DMS 273 (cell line): ENCODE data around the gene WDR37.
A peak's percentile ranks its signal among the peaks of the same experiment; 100 is the strongest.
"Not testable (repeated sequence)": the region's sequence is repeated elsewhere in the genome, so short reads cannot be mapped to it uniquely, and the experiment has no call there.

Experiments
- DNase-seq: peaks from one replicate; lab custom pipeline; 2025; ENCODE audit not compliant: unreplicated experiment; lab: John Stamatoyannopoulos, UW

Gene WDR37, protein sequence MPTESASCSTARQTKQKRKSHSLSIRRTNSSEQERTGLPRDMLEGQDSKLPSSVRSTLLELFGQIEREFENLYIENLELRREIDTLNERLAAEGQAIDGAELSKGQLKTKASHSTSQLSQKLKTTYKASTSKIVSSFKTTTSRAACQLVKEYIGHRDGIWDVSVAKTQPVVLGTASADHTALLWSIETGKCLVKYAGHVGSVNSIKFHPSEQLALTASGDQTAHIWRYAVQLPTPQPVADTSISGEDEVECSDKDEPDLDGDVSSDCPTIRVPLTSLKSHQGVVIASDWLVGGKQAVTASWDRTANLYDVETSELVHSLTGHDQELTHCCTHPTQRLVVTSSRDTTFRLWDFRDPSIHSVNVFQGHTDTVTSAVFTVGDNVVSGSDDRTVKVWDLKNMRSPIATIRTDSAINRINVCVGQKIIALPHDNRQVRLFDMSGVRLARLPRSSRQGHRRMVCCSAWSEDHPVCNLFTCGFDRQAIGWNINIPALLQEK

DNA sequence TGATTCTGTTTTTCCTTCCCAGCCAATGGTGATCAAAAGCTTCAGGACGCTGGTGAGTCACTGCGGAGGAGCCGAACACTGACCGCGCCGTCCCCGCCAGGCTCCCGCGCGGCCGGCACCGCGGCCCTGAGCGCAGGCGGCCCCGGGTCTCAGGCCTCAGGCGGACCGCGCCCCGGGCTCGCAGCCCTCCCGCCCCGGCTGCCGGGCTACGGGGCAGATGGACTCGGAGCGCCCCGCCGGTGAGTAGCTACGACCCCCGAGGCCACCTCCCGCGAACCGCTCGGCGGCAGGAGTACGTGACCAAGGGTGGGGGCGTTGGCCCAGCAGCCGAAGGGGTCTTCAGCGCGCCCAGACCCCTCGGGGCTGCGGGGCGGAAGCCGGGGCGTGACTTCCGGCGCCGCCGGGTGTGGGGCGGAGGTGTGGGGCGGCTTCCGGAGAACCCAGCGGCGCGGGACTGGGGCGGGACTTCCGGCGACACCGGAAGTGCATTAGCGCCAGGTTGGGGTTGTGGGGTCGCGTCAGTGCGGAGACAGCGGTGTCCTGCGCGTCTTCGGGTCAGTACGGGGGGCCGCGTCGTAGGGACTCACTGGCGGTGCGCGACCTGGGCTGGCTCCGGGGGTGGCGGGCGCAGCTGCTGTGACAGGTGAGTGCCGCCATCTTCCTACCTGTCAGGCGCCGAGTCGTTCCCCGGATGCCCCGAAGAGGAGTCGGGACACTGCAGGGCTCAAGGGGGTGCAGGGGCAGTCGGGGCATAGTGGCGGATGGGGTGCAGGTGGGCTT is at the start of gene WDR37:
Gene WDR37 (plus strand): TSS at position 60 of the 780 bp plus-strand sequence. CDS start 15,771 bp downstream, outside the sequence.
- DNase-seq: peak; percentile 85

DNA sequence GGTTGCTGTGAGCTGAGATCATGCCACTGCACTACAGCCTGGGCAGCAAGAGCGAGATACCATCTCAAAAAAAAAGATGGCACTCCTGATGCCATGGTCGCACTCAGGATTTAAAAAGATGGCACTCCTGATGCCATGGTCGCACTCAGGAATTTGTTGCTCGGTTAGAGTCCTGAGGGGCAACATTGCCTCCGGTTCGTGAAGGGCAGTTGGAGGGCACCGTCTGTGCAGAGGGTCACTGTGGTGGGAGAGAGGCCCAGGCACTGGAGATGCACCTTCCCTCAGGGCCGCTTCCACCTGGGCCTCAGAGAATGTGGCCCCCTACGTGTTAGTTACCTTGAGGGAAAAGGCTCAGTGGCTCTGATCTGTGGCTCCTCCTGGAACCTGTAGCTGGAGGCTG is 49.6 kb upstream of the WDR37 start:
- DNase-seq: no peak

DNA sequence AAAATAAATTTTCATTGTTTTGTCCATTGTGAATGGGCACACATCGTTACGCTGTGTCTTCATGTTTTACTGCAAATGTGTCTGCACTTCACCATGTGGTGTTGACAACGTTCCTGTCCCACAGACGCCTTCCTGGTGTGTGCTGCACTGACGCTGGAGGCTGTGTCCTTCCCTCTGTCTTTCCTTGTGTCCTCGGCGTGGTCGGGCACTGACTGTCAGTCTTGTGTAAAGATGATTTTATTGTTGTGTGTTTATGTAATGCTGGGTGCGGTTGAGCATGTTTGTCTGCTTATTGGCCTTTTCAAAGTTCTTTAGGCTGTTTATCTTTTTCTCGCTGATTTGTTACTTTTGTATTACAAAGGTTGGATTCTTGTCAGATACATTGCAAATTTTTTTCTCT is 48.6 kb upstream of the WDR37 start:
- no peak for DNase-seq

DNA sequence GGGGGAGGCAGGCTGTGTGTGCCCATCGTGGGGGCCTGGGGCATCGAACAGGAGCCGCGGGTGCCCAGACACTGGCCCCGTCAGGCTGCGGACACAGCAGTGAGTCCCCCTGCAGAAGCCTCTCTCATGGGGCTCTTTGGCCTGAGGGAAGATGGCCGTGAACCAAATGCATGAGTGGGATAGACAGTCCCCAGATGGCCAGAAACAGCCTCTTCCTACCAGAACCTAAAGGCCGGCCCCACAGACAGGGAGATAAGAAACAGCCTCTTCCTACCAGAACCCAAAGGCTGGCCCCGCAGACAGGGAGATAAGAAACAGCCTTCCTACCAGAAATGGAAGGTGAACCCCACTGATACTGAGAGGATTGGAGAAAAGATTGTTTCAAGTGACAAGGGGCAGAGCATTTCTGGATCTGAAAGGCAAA is 47.1 kb upstream of the WDR37 start:
- no peak for DNase-seq

DNA sequence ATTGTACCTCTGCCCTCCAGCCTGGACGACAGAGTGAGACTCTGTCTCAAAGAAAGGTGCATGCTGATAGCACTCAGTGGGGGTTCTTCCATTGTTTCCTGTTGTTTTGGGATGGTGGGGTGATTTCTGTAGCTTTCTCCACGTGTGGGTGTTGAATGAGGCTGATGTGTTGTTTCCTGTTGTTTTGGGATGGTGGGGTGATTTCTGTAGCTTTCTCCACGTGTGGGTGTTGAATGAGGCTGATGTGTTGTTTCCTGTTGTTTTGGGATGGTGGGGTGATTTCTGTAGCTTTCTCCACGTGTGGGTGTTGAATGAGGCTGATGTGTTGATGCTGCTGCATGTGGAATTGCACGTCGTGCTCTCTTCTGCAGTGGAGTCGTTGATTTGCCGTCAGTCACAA is 46.2 kb upstream of the WDR37 start:
- not testable (repeated sequence) for DNase-seq

DNA sequence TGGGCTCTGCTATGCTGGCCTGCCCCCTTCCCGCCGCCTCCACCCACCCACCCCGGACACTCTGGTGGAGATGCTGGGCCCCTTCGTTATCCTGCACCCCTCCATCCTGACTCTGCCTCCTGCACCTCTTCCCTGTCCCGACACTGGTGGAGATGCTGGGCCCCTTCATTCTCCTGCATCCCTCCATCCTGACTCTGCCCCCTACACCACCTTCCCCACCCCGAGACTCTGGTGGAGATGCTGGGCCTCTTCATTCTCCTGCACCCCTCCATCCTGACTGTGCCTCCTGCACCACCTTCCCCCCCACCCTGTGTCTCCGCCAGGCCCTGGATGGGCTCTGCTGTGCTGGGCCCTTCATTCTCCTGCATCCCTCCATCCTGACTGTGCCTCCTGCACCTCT is 45.5 kb upstream of the WDR37 start:
- no peak for DNase-seq

DNA sequence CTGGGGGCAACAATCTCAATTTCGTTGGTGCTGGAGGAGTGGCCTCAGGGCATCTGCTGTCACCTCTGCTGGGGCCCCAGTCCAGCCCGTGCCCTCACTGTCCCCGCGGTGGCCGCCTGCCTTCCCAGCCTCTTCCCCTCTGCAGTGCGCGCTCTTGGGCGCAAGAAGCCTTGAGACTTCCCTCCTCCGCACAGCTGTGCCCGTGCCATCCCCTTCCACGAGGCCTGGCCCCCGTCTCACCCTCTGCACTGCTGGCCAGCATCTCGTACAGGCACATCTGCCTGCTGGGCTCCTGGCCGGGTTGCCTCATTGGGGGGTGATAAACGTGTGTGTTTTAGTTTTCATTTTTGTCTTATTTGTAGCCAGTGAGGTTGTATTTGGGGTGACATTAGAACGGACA is 44.5 kb upstream of the WDR37 start:
- no peak for DNase-seq

DNA sequence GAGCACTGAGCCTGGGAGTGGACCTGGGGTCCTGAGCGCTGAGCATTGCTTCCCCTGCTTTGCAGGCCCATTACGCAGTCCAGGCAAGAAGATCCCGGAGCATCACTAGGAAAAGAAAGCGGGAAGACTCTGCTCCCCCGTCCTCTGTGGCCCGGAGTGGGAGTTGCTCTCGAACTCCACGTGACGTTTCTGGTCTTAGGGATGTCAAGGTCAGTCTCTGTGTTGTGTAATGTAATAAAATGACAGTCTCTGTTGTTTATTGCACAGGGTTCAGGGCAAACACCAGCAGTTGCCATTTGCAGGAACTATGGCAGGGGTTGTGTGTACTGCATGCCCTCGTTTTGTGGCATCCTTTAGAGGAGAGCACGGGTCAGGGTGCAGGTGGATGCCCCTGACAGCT is 40.5 kb upstream of the WDR37 start:
- DNase-seq: no peak

DNA sequence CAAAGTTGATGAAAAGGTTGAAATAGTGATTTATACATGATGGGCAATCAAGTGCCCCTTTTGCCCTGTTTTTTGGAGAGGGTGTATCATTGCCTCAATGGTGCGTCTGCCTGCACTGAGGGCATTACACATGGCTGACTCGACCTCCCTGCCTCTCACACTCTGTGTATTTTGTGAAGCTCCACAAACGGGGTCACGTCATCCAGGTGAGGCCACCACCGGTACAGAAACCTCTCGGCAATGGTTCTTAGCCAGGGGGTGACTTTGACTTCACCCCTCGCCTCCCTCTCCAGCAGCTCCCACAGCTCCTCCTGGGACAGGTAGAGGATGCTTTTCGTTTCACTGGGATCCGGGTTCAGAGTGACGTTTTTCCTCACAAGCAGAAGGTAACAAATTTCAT is 36.8 kb upstream of the WDR37 start:
- no peak for DNase-seq

DNA sequence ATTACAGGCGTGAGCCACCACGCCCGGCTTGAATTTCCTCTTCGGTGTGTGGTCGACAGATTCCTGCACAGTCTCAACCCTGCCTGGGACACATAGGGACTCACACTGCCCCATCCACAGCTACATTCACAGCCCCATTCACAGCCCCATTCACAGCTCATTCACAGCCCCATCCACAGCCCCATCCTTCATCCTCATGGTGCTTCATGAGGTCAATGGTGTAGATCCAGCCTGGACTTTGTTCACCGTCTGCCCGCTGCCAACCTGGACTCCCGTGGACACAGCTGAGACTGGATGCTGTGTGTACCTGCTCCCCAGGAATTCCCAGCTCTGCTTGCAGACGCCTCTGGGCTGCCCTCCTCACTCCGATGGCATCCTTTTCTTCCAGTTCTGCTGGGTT is 35.7 kb upstream of the WDR37 start:
- no peak for DNase-seq

DNA sequence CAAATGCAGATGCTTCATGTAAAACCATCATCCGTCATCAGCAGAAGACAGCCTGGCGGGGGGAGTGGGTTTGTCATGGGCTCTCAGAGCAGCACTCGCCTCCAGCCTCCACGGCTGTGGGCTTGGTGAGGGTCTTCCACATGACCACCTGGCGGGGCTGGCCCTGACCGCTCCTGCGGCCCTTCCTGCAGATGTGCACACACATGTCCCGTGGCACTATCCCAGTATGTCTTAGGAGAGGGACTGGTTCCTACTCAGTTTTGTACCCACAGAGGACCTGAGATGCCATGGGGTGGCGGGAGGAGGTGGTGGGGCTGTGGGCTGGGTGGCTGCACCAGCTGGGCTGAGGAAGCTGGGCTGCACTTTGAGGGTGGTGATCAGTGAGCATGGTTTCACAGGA is 35.2 kb upstream of the WDR37 start:
- DNase-seq: no peak

DNA sequence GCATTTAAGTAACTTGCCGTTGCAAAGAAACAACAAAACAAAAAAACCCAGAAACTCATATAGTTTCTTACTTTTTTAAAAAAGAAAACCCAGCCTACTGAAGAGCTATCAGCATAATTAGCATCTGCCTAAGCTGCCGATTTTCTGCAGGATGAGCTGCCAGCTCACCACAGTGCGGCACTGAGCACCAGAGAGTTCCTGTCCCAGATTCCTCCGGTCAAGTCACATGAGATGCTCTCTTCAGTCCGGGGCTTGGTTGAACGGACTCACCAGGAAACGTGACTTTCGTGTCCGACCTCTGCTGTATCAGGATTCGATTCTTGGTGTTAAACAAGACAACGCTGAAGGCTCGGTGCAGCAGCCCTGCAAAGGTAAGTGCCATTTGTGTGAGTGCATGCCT is 33.8 kb upstream of the WDR37 start:
- DNase-seq: no peak

DNA sequence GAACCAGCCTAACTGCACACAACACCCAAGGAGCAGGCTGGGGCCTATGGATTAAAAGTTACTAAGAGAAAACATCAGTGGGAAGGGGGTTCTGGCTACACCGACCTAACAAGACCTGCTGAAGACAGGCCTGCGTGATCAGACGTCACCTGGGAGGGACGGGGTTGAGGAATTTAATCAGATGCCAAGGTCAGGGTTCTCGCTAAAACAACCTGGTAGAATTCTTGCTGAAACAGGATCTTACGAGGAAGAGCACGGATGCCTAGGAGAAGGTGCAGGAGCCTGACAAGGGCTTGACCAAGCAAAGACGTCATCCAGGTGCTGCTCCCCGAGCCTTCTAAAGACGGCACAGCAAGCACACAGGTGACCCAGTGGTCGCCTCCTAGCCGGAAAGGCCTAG is 32.1 kb upstream of the WDR37 start:
- no peak for DNase-seq

DNA sequence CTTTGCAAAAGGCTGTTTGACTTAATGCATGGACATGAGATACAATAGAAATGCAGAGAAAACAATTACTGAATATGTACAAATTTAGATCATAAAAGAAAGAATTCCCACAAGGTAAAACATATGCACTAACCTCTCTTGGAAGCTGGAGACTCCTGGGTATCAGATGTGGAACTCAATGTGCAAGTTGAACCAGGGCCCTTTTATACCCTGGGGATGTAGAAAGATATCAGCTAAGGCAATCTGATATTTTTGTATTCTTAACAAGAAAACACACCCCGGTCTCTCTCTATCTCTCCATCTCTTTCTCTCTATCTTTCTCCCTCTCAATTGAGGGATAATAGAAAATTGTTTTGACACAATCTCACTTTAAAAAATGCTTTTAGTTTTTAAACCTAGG is 30.5 kb upstream of the WDR37 start, which contains the start of gene IDI2:
Gene IDI2 (minus strand): TSS at position 177 of the 400 bp plus-strand sequence. CDS start 1,136 bp downstream, outside the sequence.
- no peak for DNase-seq

DNA sequence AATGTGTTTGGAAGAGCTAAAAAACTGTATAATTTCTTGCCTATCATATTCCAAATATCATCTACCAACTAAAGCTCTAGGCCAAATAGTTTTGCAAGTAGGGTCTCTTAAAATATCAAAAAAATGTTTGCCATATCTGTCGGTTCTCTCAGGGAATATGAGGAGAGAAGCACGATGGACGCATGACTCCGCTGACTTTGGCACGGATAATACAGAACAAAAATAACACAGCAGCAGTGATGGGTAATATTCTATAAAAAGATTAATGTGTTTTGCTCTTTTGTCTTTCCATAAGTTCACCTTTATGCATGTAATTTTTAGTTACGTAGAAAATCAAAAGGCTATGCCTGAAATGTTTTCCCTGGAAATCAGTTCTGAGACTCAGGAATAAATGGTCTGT is 29.6 kb upstream of the WDR37 start:
- no peak for DNase-seq

DNA sequence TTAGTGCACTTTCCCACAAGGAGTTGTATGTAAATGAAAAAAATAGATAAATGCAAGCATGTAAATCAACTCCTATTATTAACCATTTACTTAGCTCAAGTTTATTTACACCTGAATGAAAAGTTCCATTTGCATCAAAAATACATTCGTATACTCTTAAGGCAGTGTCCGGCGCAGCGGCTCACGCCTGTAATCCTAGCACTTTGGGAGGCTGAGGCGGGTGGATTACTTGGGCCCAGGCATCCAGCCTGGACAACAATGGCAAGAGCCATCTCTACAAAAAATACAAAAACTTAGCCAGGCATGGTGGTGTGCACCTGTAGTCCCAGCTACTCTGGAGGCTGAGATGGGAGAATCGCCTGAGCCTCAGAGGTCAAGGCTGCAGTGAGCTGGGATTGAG is 26.3 kb upstream of the WDR37 start:
- DNase-seq: no peak

DNA sequence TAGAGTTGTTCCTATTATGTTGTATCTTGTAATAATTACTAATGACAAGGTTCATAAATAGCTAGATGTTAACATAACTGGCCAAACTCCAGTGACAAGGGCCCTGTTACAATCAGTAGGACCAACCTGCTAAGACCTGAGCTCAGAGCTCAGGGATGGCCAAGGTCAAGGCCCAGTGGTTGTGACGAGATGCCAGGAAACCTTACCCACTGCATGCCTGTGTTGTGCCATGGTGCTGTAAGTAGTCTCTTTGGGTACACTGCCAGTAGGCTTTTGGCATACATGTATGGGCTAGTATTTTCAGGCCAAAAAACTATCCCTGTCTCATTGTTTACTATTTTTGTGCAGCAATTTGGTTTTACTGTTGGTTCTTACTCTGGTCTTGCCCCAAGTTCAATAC is 22.6 kb upstream of the WDR37 start:
- DNase-seq: no peak

DNA sequence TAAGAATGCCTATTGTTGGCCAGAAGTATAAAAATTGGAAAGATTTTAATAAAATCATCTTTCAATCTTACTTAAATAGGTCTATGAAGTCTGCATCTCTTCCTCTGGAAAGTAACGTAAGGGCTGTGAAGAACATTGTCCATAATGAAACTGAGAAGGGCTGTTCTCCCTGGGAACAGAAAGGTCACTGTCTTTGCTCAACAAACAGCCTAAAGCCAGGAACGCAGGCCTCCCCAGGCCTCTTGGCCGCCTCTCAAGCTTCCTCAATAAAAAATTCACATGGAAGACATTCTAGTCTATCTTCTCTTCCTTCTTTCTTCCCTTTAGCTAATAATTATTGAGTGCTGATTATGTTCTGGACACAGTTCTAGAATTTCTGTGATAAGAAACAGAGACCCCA is 21.4 kb upstream of the WDR37 start:
- DNase-seq: no peak

DNA sequence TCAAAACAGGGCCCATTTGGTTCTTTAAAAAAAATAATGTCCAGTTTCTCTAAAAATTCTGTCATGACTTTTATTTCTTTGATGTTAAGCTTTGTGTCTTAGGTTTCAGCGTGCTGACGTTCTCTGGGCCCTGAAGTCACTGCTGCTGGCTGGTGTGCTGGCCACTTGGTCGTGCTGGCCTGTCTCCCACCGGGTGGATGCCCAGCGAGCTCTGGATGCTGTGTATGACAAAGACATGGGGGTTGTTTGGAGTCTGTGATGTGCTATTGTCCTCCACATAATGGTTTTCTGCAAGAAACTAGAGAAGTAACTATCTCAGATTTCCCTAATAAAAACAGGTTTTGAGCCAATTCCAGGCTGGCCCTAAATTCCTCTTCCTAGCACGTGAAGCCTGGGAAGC is 21.0 kb upstream of the WDR37 start:
- no peak for DNase-seq

DNA sequence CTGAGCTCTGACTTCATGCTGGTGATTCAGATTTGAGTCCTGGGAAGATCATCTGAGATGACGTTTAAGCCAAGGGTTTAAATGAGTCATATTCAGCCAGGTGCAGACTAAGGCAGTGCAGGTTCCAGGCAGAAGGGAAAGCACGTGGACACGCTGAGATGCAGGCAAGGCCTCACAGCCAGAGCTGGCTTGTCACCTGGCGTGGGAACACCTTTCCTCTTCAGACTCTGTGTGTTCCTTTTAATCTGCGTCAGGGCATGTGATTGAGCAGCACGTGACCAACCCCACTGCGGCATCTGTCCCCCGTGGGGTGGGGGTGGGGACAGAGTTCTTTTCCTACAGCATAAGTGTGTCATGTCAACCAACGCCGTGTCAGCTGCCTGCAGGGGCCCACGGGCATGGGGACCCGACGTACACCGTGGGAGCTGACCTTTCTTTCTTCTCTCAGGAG is 19.8 kb upstream of the WDR37 start:
- DNase-seq: no peak

DNA sequence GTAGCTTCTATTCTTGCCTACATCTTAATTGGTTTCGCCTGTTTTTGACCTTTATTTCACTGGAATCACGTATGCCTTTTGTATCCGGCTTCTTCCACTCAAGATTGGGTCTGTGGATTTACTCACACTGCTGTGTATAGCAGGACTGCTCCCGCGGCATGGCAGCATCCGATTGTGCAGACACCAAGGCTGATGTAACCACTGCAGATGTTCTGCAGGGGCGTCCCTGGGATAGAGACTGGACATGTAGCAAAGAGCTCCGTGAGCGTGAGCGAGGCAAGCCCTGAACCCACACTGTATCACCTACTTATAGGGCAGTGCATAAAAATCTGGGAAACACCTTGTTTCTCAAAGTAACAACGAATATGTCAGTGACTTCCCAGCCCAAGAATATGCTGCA is 19.1 kb upstream of the WDR37 start:
- DNase-seq: no peak

DNA sequence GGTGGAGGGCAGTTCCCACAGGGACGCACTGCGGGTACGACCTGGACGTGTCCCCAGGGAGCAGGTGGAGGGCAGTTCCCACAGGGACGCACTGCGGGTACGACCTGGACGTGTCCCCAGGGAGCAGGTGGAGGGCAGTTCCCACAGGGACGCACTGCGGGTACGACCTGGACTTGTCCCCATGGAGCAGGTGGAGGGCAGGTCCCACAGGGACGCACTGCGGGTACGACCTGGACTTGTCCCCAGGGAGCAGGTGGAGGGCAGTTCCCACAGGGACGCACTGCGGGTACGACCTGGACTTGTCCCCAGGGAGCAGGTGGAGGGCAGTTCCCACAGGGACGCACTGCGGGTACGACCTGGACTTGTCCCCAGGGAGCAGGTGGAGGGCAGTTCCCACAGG is 17.4 kb upstream of the WDR37 start:
- DNase-seq: not testable (repeated sequence)
